OCI-M1 (cell line): Measurements from ENCODE around the gene MYH7.

Source experiments
- DNase-seq: peaks from one replicate; lab custom pipeline; 2025; lab: John Stamatoyannopoulos, UW

Gene MYH7

DNA sequence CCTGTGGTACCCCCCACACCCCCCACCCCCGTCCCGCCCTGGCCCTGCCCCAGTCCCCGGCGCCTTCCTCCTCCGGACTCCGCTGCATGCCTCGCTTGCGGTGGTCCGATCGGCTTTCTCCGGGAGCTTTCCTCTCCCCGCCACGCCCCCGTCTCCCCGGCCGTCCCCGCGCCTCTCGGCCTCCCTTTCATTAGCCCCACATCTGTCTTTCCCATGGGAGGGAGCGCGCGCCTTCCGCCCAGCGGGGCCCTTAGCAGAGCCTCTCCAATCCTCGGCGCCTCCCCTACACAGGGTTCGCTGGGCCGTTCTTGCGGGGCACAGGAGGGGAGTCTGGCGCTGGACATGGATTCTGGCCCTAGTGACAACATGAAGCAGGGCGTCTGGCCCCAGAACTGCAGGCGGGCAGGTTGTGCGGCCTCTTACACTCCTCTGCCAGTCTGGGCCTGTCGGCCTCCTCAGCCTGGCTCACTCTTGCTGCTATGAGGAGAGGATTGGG lies 69.0 kb downstream of the MYH7 start:
- no peak for DNase-seq

DNA sequence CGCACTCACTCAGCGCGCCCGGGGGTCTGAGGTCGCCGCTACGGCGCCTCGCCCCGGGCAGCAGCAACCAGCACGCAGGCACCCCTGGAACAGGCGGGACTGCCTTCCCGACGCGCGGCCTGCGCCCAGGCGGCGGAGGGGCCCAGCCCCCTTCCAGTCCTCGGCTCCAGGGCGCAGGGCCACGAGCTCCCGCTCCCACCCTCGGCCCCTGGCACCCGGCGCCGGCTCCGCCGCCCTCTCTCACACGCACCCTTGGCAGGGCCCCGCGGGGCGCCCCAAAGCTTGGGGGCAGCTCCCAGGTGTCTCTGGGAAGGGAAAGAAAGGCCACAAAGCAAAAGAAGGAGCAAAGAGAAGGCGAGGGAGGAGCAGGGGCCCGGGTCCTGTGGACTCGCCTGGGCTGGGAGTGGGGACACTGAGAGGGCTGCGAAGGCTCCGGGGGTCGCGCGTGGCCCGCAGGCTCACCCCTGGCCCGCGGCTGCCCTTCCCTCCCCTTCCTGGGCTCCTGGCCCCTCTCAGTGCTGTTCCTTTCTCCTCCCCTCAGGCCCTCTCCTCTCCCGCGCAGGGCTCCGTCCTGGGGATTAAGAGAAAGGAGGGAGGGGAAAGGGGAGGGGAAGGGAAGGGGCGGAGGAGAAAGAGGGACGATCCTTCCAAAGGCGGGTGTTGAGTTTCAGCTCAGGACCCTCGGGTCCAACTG lies 69.6 kb downstream of the MYH7 start:
- no peak for DNase-seq

DNA sequence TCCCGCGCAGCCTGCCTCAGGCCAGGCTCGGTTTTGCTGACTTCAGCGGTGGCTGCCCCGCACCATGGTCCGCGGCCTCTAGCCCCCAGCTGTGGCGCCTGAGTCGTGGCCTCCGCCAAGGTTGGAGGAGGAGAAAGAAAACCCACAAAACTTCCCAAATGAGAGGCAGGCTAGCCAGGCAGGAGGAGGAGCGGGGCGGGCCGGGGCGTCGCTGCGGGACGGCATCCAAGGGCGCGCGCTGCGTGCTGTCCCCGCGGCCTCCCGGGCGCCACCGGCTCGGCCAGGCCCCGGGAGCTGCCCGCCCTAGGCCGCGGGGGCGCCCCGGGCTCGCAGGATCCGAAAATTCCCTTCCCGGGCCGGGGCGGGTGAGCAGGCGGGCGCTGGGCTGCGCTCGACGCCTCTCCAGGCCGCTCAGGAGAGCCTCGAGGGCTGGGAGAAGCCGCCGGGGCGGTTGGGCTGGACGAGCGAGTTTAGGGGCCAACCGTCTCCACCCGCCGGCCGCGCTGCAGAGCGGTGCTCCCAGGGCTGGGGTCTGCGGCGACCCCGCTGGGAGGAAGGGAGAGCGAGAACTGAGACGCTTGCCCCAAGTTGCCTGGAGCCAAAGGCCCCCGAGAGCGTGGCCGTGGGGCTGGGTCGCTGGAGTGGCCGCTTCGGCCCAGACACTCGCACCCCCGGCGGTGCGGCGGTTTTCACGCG lies 70.3 kb downstream of the MYH7 start, which contains the start of gene EFS:
TSS of gene EFS (minus strand) at position 137 of the 696 bp plus-strand sequence. CDS start 147 bp downstream, outside the sequence.
- DNase-seq = no peak

DNA sequence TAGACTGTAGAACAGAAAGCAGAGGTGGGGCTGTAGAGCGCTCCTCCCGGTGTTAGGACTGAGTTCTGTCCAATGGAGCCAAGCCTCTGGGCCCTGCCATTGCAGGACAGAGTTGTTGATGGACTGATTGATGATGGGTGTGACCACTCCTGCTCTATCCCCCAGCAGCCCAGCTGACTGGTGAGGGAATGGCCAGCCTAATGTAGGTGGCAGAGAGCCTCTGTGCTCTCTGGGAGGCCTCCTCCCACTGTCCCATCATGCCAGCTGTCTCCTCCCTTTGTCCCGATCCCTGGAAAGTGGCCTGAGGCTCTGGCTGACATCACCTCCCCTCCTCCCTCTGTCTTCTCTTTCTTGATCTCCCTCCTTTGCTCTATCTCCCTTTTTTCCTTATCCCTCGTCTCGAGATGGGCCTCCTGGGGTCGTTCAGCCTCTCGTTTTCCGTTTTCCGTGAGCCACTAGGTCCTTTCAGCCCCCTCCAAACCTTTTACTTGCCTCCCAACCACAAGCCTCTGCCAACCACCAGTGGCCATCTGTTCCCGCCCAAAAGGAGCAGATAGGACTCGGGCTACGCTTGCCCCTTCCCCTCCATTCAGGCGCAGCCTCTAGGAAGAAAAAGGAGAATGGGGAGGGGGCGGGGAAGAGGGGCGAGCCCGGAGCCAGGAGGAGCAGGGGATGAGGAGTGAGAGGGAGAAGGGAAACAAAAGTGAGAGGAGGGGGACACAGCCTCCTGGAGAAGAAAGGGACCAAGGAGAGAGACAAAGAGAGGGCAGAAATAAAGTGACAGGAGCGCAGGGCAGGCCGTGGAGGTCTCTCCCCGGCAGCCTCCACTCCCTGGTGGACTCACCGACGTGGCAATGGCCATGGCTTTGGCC lies 71.1 kb downstream of the MYH7 start:
- DNase-seq = no peak
